Measurements from ENCODE around the gene OPCML. TPM values are rescaled to one million over a fixed set of nuclear protein-coding genes. Genes with fewer than 3 reads are reported as not detected.
A peak's percentile ranks its signal among the peaks of the same experiment; 100 is the strongest.
"Not testable (repeated sequence)": the region's sequence is repeated elsewhere in the genome, so short reads cannot be mapped to it uniquely, and the experiment has no call there.

The OPCML gene
- total RNA-seq, 1 experiment from 2014 or later = not detected

GRCh38 chr11:132439711-132440255 lies 1092.5 kb downstream of the OPCML start:
- DNase-seq (ENCODE audit: low read depth) = no peak

- no peak for DNase-seq (ENCODE audit: low read depth)
Measured at GRCh38 chr11:132438418-132438817, 1093.9 kb downstream of the OPCML start.

GRCh38 chr11:132430429-132431062 lies 1101.8 kb downstream of the OPCML start:
- peak; percentile 32 for DNase-seq (ENCODE audit: low read depth)

GRCh38 chr11:132429685-132430084 lies 1102.6 kb downstream of the OPCML start:
- DNase-seq (ENCODE audit: low read depth) = no peak

- DNase-seq (ENCODE audit: low read depth) = peak; percentile 78
Measured at GRCh38 chr11:132427611-132428010, 1104.7 kb downstream of the OPCML start.

GRCh38 chr11:132424433-132424832 lies 1107.9 kb downstream of the OPCML start:
- no peak for DNase-seq (ENCODE audit: low read depth)

GRCh38 chr11:132423266-132423665 lies 1109.0 kb downstream of the OPCML start:
- DNase-seq (ENCODE audit: low read depth) = peak; percentile 25

GRCh38 chr11:132422722-132423121 lies 1109.6 kb downstream of the OPCML start:
- no peak for DNase-seq (ENCODE audit: low read depth)

GRCh38 chr11:132421555-132421954 lies 1110.7 kb downstream of the OPCML start:
- DNase-seq (ENCODE audit: low read depth) = no peak

GRCh38 chr11:132414451-132414850 lies 1117.8 kb downstream of the OPCML start:
- no peak for DNase-seq (ENCODE audit: low read depth)

- DNase-seq (ENCODE audit: low read depth) = no peak
Measured at GRCh38 chr11:132410383-132410782, 1121.9 kb downstream of the OPCML start.

- DNase-seq (ENCODE audit: low read depth) = no peak
Measured at GRCh38 chr11:132409573-132410355, 1122.5 kb downstream of the OPCML start.

- no peak for DNase-seq (ENCODE audit: low read depth)
Measured at GRCh38 chr11:132408877-132409276, 1123.4 kb downstream of the OPCML start.

GRCh38 chr11:132405728-132406127 lies 1126.6 kb downstream of the OPCML start:
- DNase-seq (ENCODE audit: low read depth) = no peak

GRCh38 chr11:132402071-132402684 lies 1130.1 kb downstream of the OPCML start:
- peak; percentile 72 for DNase-seq (ENCODE audit: low read depth)

GRCh38 chr11:132396318-132396717 lies 1136.0 kb downstream of the OPCML start:
- DNase-seq (ENCODE audit: low read depth) = no peak

GRCh38 chr11:132395434-132395833 lies 1136.9 kb downstream of the OPCML start:
- no peak for DNase-seq (ENCODE audit: low read depth)

- no peak for DNase-seq (ENCODE audit: low read depth)
Measured at GRCh38 chr11:132379540-132379939, 1152.8 kb downstream of the OPCML start.

GRCh38 chr11:132373405-132374143 lies 1158.7 kb downstream of the OPCML start:
- no peak for DNase-seq (ENCODE audit: low read depth)

- DNase-seq (ENCODE audit: low read depth) = not testable (repeated sequence)
Measured at GRCh38 chr11:132370114-132370513, 1162.2 kb downstream of the OPCML start.

GRCh38 chr11:132367293-132367692 lies 1165.0 kb downstream of the OPCML start:
- no peak for DNase-seq (ENCODE audit: low read depth)

- DNase-seq (ENCODE audit: low read depth) = peak; percentile 23
Measured at GRCh38 chr11:132365650-132366049, 1166.7 kb downstream of the OPCML start.

Data from Daoy (cell line).